ENCODE results near the gene DDIT4L. TPM values are rescaled to one million over a fixed set of nuclear protein-coding genes. Genes with fewer than 3 reads are reported as not detected.
"Not testable (repeated sequence)": the region's sequence is repeated elsewhere in the genome, so short reads cannot be mapped to it uniquely, and the experiment has no call there.

The DDIT4L gene
- 0.40 TPM in 1 of 2 replicates, not detected in the other for total RNA-seq (2014; rRNA removed)
- polyA plus RNA-seq (2012): 0.05 TPM

- peak; percentile 20 for DNase-seq (ENCODE audit: low read depth)
Measured at GRCh38 chr4:100189820-100190642, at the start of gene DDIT4L. Gene DDIT4L, minus strand, starts transcription at chr4:100190468. Its CDS starts 485 bp downstream, at chr4:100189983.

DNA sequence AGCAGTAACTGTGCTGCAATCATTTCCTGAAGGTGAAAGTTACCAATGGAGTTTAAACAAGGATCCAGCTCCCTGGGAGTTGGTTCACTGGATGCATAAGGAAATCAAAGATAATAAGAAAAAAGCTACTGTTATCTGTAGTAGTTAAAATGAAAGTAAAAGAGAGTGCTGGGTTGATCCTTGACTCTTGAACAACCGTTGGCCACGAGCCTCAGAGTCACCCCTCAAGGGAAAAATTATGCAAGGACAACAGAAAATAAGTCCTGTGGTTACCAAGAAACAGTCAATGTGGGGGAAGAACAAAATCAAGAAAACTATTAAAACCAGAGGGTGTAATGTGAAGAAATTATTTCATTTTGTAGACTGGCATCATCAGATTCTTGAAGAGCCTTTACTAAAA, 49.7 kb upstream of the DDIT4L start:
- peak; percentile 7 for DNase-seq (ENCODE audit: low read depth)

DNA sequence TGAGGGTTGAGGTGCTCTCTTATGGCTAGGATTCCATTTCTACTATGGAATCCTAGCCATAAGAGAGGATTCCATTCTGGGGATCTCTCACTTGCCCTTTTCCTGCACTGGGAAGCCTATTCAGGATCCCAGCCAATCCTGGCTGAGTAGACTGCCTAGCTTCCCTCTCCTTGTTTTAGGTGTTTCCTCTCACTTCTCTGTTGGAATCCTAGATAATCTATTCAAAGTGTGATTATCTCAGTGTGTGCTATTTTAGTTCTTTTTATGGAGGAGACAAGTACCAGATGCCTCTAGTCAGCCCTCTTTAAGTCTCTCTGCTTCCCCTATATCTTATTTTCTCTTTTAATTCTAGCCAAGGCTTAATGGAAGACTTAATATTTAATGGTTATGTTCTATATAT, 34.5 kb upstream of the DDIT4L start:
- no peak for DNase-seq (ENCODE audit: low read depth)

- no peak for DNase-seq (ENCODE audit: low read depth)
Measured at GRCh38 chr4:100224160-100224559, 33.9 kb upstream of the DDIT4L start.

DNA sequence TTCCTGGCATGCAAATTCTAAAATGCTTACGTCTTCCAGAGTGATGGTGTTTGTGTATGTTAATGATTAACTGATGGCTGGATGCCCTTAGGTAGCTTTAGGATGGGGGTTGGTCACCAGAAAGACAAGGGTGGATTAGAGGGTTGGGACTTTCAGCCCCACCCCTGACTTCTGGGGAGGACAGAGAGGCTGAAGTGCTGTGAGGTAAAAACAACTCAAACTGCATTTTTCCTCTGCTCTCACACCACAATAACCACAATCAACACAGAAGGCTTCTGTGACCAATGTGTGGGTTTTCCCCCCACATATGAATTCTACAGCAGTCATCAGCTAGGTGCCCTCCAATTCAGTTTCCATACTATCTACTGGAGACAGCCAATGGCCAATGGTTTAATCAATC, 18.7 kb upstream of the DDIT4L start:
- DNase-seq (ENCODE audit: low read depth): no peak

DNA sequence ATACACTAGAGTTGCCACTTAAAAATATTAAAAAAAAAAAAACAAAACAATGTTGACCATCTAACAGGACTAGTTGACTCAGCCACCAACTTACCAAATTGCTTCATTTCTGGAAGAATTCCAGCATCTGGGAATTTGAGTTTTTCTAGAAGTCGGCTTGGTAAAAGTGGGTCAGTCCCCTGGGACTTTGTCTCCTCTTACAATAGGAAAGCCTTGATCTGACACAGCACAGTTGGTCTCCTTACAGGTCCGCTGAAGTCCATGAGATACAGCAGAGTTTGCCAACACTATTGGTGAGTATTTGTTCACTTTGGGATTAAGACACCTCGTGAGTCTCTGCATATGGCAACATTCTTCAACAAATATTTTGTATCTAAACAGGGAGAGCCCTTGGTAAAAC, 18.2 kb upstream of the DDIT4L start:
- peak; percentile 32 for DNase-seq (ENCODE audit: low read depth)

DNA sequence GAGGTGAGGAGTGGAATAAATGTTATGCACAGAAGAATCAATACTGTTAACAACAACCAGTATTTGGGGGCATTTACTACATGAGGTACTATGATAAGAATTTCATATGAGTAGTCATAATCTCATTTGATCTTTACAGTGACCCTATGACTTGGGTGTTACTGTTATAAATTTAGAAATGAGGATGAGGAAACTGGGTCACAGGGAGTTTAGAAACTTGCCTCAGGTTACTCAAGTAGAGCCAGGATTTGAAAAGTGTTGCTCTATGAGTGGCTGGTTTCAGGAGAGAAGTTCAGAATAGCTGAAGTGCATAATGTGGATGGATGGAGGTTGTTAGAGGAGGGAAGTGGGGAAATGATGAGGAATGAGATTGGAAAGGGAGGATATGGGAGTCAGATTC, 16.6 kb upstream of the DDIT4L start:
- no peak for DNase-seq (ENCODE audit: low read depth)

DNA sequence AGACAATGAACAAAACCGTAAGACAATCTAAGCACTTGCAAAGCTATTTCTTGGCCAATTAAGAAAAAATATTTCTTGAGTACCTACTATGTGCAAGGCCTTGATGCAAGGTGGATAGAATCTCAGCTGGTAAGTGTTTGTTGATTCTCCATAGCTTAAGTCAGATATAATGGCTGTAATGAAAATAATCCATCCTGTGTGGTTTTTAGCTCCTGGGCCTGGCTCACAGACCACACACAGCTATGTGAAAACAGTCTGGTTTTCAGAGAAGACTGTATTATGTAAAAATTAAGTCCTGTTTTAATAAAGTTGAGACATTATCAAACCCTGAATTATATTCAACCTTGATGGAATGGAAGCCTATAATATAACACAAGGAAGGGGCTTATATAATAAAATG, 7.8 kb upstream of the DDIT4L start:
- no peak for DNase-seq (ENCODE audit: low read depth)

GRCh38 chr4:100196388-100197071, 6.3 kb upstream of the DDIT4L start:
- not testable (repeated sequence) for DNase-seq (ENCODE audit: low read depth)

GRCh38 chr4:100190643-100191600, 654 bp upstream of the DDIT4L start:
- DNase-seq (ENCODE audit: low read depth): no peak

GRCh38 chr4:100188829-100189228, 1.4 kb downstream of the DDIT4L start:
- DNase-seq (ENCODE audit: low read depth): no peak

DNA sequence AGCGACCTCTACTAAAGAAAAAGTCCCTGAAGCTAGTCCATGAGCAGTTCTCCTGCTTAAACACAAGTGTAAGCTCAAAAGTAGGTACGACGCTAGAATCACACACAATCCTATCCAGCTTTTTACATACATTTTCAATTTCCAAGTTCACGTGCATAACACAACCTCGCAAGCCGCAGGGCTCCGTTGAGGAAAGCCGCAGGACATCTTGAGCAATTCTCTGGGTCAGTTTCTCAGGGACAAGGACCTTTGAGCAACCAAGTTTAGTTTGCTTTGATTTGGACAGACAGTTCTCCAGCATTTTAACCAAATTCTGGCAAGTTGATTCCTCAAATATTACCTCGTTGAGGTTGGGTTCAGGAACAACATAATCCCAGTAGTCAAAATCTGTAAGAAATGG, 2.5 kb downstream of the DDIT4L start:
- no peak for DNase-seq (ENCODE audit: low read depth)

DNA sequence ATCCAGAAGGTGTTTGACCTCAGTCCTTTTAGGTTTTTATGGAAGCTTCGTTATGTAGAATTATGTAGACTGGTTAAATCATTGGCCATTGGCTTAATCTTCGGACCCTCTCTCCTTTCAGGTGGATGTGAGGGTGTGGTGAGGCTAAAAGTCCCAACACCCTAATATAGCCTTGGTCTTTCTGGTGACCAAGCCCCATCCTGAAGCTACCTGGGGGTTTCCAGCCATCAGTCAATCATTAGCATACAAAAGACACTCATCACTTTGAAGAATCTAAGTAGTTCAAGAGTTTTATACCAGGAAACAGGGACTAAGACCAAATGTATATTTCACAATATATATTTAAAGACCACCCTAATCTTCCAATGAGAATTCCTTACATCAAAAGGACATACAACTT, 5.5 kb downstream of the DDIT4L start:
- DNase-seq (ENCODE audit: low read depth): no peak

GRCh38 chr4:100177855-100178254, 12.4 kb downstream of the DDIT4L start:
- peak; percentile 52 for DNase-seq (ENCODE audit: low read depth)

GRCh38 chr4:100177126-100177525, 13.1 kb downstream of the DDIT4L start:
- peak; percentile 50 for DNase-seq (ENCODE audit: low read depth)

DNA sequence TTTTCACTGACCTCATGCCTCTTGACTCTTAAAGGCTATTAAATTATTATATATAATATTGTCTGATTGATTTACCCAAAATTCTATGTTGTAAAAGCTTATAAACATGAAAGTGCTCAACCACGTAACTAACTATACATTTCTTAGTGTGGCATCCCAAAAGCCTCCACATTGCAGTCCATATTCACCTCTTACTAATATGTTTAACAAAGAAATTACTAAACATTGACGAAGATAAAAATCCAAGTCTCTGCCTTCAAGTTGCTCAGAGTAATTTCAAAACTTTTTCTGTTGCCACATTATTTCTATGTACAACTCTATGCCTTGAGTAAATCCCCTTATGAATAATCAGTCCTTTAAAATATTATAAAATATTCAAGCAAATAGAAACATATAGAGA, 14.4 kb downstream of the DDIT4L start:
- no peak for DNase-seq (ENCODE audit: low read depth)

GRCh38 chr4:100174985-100175383, 15.3 kb downstream of the DDIT4L start:
- no peak for DNase-seq (ENCODE audit: low read depth)

- no peak for DNase-seq (ENCODE audit: low read depth)
Measured at GRCh38 chr4:100170986-100171385, 19.3 kb downstream of the DDIT4L start.

GRCh38 chr4:100169491-100170485, 20.5 kb downstream of the DDIT4L start:
- DNase-seq (ENCODE audit: low read depth): no peak

GRCh38 chr4:100168521-100168920, 21.7 kb downstream of the DDIT4L start:
- peak; percentile 59 for DNase-seq (ENCODE audit: low read depth)
